ENCODE results near the gene MACROD2.

The MACROD2 gene

GRCh38 chr20:15619341-15619740 is 1624.0 kb downstream of the MACROD2 start:
- no peak for TF ChIP-seq EZH2phosphoT487 (conservative IDR thresholded peaks at IDR 0.05; ENCODE audit: low read length)
- no peak for TF ChIP-seq CTCF (IDR thresholded peaks at IDR 0.05; ENCODE audit: insufficient read depth, low read length, poor library complexity, severe bottlenecking)
- no peak overlapping the region for H2AFZ ChIP-seq (ENCODE audit: low read depth, low read length, severe bottlenecking)
- no peak overlapping the region for H3K27ac ChIP-seq (ENCODE audit: low read depth, low read length)
- no peaks in the 10 kb centered on the region for H3K9me3 ChIP-seq (ENCODE audit: insufficient read depth, low read length)
- H3K36me3 ChIP-seq (ENCODE audit: low read length): no peaks in the 10 kb centered on the region
- no peak overlapping the region for H3K9ac ChIP-seq (ENCODE audit: low read length)
- no peaks in the 10 kb centered on the region for H3K79me2 ChIP-seq (ENCODE audit: insufficient read depth, low read length)
- H3F3A ChIP-seq (ENCODE audit: insufficient read depth): no peaks in the 10 kb centered on the region
- H4K20me1 ChIP-seq (ENCODE audit: low read depth, low read length): no peaks in the 10 kb centered on the region
- no peak overlapping the region for H3K4me3 ChIP-seq (ENCODE audit: insufficient read depth, low read length, poor library complexity, severe bottlenecking)
- H3K27me3 ChIP-seq (ENCODE audit: low read length): no peaks in the 10 kb centered on the region
- no peak overlapping the region for H3K4me2 ChIP-seq (ENCODE audit: low read depth, low read length, poor library complexity, severe bottlenecking)
- no peaks in the 10 kb centered on the region for H3K9me2 ChIP-seq (replicated peaks; ENCODE audit: insufficient read depth, low read length)

- no peaks in the 10 kb centered on the region for H3K9me3 ChIP-seq (ENCODE audit: insufficient read depth, low read length)
- H3K27me3 ChIP-seq (ENCODE audit: low read length): no peaks in the 10 kb centered on the region
- no peaks in the 10 kb centered on the region for H3K36me3 ChIP-seq (ENCODE audit: low read length)
- H3K9me2 ChIP-seq (replicated peaks; ENCODE audit: insufficient read depth, low read length): no peaks in the 10 kb centered on the region
- H3K4me3 ChIP-seq (ENCODE audit: insufficient read depth, low read length, poor library complexity, severe bottlenecking): no peak overlapping the region
- no peak overlapping the region for H3K27ac ChIP-seq (ENCODE audit: low read depth, low read length)
- H3K79me2 ChIP-seq (ENCODE audit: insufficient read depth, low read length): no peaks in the 10 kb centered on the region
- TF ChIP-seq CTCF (IDR thresholded peaks at IDR 0.05; ENCODE audit: insufficient read depth, low read length, poor library complexity, severe bottlenecking): no peak
- no peak for TF ChIP-seq EZH2phosphoT487 (conservative IDR thresholded peaks at IDR 0.05; ENCODE audit: low read length)
- no peak overlapping the region for H2AFZ ChIP-seq (ENCODE audit: low read depth, low read length, severe bottlenecking)
- H3K4me2 ChIP-seq (ENCODE audit: low read depth, low read length, poor library complexity, severe bottlenecking): no peak overlapping the region
- H3K9ac ChIP-seq (ENCODE audit: low read length): no peak overlapping the region
- no peaks in the 10 kb centered on the region for H4K20me1 ChIP-seq (ENCODE audit: low read depth, low read length)
- no peaks in the 10 kb centered on the region for H3F3A ChIP-seq (ENCODE audit: insufficient read depth)
Measured at GRCh38 chr20:15619816-15620215, 1624.5 kb downstream of the MACROD2 start.

GRCh38 chr20:15622368-15622767 is 1627.1 kb downstream of the MACROD2 start:
- Histone ChIP-seq H3K4me2 (ENCODE audit: low read depth, low read length, poor library complexity, severe bottlenecking) (no peak overlapping the region), H3K36me3 (ENCODE audit: low read length) (no peaks in the 10 kb centered on the region), H3K4me3 (ENCODE audit: insufficient read depth, low read length, poor library complexity, severe bottlenecking) (no peak overlapping the region), H3K9me3 (ENCODE audit: insufficient read depth, low read length) (no peaks in the 10 kb centered on the region), H3K27me3 (ENCODE audit: low read length) (no peaks in the 10 kb centered on the region), H3K9ac (ENCODE audit: low read length) (no peak overlapping the region), H2AFZ (ENCODE audit: low read depth, low read length, severe bottlenecking) (no peak overlapping the region), H3K9me2 (replicated peaks; ENCODE audit: insufficient read depth, low read length) (no peaks in the 10 kb centered on the region), H3K79me2 (ENCODE audit: insufficient read depth, low read length) (no peaks in the 10 kb centered on the region), H3F3A (ENCODE audit: insufficient read depth) (no peaks in the 10 kb centered on the region), H4K20me1 (ENCODE audit: low read depth, low read length) (no peaks in the 10 kb centered on the region), H3K27ac (ENCODE audit: low read depth, low read length) (no peak overlapping the region)
- TF ChIP-seq CTCF (IDR thresholded peaks at IDR 0.05; ENCODE audit: insufficient read depth, low read length, poor library complexity, severe bottlenecking) (no peak), EZH2phosphoT487 (conservative IDR thresholded peaks at IDR 0.05; ENCODE audit: low read length) (no peak)
